UCSD-AML1 (cell line): ENCODE data around the gene MYL12B.
"Not testable (repeated sequence)": the region's sequence is repeated elsewhere in the genome, so short reads cannot be mapped to it uniquely, and the experiment has no call there.

ENCODE experiments used
- DNase-seq: peaks from one replicate; lab custom pipeline; 2025; ENCODE audit not compliant: unreplicated experiment; lab: John Stamatoyannopoulos, UW

The MYL12B gene

GRCh38 chr18:3261373-3262233 lies at the start of gene MYL12B:
MYL12B (plus strand) TSS chr18:3262133; CDS start chr18:3272899, 10,766 bp downstream.
- DNase-seq: peak; percentile 89

GRCh38 chr18:3212657-3213056 lies 49.3 kb upstream of the MYL12B start:
- no peak for DNase-seq

GRCh38 chr18:3213300-3214059 lies 48.5 kb upstream of the MYL12B start:
- no peak for DNase-seq

DNA sequence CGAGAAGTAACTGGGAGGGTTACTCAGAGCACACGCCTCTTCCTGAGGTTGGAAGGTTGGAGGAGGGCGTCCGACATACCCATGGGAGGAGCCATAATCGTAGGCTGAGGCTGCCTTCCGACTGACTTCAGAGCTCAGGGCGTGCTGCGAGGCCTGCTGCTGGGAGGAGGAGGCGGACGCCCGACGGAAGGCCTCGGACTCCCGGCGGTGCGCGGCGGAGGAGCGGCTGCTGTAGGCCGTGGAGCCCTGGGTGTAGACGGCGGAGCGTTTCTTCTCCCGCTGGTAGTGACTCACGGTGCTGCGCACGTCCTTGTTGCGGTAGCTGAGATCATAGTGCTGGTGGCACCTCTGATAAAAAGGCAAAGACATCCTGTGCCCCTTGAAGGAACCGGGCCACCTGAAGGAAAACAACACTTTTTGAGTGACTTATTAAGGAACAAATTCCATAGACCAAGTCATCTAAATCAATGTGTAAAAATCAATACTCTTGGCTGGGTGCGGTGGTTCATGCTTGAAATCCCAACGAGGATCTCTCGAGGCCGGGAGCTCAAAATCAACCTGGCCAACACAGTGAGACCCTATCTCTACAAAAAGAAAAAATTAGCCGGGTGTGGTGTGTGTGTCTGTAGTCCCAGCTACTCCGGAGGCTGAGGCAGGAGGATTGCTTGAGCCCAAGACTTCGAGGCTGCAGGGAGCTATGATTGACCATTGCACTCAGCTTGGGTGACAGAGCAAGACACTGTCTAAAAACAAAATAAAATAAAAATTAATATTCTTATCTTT lies 46.9 kb upstream of the MYL12B start:
- DNase-seq: no peak

GRCh38 chr18:3216987-3217386 lies 44.9 kb upstream of the MYL12B start:
- DNase-seq: no peak

GRCh38 chr18:3217948-3218647 lies 43.8 kb upstream of the MYL12B start:
- DNase-seq: no peak

DNA sequence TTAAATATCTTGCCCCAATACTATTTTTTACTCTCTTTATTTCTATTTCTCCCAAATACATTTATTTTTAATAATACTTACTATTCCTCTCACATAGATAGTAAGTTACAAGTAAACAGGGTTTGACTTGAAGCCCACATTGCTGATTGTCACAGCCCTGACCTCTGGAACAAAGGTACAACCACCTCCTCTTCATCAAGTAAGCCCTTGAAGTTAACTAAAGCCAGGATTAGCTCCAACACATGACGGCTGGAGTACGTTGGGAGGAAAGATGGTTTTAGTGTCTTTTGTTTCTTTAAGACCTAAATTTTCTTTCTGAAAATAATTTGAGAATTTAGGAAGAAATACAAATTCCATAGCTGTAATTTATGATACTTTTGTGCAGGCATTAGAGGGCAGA lies 43.1 kb upstream of the MYL12B start:
- DNase-seq: no peak

DNA sequence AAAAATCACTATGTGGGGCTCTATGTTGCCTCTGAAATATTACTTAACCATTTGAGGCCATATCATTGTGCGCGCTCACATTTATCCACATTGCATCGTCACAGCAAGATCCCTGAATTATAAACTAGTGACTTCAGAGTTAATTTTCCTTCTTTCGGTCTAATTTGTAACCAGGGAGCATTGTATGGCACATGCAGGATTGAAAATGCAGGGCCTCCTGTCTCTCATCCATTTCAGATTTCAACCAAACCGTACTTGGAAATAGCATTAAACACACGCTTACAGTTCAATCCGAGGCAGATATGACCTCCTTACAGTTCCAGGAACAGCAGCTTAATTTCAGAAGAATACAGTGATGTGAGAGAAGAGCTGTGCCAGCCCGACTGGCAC lies 42.7 kb upstream of the MYL12B start:
- no peak for DNase-seq

DNA sequence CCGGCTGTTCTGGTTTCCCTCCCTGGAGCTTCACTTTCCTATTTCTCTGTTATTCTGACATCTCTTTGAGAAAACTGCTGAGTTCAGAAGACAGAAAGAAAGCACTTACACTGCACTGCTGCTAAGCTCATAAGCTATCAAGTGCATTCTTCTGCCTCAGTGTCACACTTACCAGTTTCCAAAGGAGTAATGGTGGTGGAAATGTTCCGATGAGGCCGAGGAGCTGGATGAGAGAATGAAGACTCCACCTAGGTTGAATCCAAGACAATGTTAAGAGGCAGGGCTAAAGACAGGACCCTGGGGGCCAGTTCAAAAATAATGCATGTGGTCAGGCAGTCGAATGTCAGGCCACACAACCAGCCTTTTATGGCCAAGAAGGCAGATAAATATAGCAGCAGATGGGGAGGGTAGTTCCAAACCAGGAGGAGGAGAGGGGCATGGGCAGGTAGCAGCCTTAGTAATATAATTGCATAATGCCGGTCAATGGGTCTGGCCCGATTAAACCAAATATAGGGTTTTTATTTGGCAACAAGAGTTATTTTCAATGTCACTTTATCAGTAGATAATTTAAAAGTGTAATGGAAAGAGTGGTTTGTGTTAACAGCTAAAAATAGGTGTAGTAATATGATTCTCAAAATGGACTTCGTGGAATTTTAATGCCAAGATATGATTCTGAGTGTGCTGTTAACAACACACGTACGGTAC lies 42.1 kb upstream of the MYL12B start, which contains the start of gene MYOM1:
Gene MYOM1 (minus strand): TSS at position 338 of the 705 bp plus-strand sequence. CDS start 4,745 bp downstream, outside the sequence.
- DNase-seq: no peak

DNA sequence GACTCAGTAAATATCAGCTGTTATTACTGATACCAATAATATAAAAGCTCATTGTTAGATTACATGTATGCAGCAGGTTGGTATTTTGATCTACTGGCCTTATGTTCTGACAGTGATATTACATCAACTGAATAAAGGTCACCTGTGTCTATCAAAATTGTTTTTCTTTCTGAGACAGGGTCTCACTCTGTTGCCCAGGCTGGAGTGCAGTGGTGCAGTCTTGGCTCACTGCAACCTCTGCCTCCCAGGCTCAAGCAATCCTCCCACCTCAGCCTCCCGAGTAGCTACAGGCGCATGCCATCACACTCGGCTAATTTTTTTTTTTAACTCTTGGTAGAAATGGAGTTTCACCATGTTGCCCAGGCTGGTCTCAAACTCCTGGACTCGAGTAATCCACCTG lies 41.1 kb upstream of the MYL12B start:
- not testable (repeated sequence) for DNase-seq

DNA sequence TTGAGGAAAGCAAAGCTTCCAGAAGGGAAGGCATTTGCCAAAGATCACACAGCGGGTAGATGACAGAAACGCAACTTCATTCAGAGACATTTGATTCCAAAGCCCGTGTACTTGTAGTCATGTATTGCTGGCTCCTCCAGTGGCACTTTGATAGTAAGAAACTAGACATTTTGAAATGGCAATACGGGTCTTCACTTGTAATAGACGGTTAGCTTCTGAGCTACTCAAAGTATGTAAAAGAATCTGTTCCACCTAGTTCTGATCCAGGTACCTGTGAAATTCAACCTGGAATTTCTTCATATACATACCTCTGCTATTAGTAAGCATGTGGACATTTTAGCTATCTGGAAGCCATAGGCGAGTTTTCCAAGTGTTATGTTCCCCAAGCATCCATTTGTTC lies 40.4 kb upstream of the MYL12B start:
- DNase-seq: no peak

DNA sequence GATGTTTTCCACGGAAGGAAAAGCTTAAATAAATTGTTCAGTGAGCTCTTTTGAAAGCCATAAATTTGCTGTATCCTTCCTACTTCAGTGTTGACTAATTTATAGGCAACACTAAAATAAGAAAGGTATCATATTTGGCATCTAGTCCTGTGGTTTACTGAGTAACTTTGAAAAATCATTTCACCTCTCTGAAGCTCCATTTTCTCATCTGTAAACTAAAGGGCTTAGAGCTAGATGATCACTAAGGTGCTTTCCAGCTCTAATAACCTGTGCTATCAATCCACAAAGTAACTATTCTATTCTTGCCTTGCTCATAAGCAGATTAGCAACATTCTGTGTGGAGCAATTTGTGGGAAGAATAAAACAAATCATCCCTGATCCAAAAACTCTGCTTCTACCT lies 38.6 kb upstream of the MYL12B start:
- DNase-seq: no peak

- DNase-seq: no peak
These were observed 37.7 kb upstream of the MYL12B start for GRCh38 chr18:3224223-3224622.

DNA sequence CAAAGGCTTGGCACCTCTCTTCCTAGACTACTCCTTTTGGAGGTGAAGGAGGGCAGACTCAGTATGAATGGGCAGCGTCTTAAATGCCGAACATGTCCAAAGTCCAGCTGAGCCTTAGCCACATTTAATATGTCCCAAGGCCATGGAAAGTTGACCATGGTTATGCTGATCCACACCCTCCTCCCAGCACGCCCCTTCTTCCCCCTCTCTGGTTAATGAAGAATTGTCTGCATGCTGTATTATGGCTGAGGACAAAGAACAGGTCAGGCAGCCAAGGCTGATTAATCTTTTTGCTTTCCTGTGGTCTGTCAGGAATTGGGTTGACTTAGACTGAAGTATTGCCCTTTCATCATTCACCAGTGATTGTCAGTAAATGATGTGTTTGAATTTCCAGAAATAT lies 36.3 kb upstream of the MYL12B start:
- DNase-seq: no peak

DNA sequence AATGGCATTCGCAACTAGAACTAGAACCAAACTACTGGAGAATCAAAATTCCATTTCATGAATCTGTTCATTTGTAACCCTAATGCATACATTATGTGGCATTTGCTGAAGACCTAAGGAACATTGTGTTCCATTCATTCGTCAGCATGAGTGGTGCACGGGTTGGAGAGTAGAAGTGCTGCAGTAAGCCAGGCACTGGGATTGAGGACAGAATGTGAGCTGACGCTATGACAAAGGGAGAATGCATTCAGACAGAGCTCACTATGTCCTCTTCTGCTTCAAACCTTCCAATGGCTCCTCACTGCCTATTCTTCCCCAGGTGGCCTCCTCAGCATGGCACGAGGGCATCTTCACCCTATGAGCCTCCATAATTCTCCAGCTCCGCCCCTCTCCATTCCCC lies 35.9 kb upstream of the MYL12B start:
- DNase-seq: no peak

DNA sequence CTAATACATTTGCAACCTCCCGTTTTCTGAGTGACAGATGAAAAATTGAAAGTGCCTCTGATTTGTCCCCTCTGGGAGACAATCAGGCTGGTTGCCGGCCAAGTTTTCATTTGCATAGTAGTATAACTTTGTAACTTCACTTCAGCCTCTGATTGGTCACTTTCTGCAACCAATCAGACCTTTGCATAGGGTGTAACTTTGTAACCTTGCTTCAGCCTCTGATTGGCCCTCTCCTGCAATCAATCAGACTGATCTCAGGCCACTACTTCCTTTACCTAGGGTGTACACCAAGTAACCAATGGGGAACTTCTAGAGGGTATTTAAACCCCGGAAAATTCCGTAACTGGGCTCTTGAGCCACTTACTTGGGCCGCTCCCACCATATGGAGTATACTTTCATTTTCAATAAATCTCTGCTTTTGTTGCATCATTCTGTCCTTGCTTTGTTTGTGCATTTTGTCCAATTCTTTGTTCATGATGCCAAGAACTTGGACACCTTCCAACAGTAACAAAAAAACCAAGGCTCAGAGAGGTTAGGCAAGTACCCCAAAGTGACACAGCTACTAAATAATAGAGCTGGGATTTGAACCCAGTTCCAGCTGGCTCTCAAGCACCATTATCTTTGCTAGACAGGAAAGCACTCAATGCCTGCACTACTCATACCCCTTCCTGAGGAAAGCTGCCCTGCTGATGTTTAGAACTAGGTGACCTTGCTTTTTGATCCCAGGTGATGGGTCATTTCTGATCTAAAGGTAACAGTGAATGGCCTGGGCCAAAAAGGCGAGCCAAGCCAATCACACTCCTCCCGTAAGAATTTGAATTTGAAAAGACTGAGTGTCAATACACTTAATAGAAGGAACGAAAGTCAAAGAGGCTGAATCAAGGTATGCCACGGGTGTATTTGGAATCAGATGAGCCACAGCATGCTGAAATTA lies 31.3 kb upstream of the MYL12B start:
- no peak for DNase-seq

DNA sequence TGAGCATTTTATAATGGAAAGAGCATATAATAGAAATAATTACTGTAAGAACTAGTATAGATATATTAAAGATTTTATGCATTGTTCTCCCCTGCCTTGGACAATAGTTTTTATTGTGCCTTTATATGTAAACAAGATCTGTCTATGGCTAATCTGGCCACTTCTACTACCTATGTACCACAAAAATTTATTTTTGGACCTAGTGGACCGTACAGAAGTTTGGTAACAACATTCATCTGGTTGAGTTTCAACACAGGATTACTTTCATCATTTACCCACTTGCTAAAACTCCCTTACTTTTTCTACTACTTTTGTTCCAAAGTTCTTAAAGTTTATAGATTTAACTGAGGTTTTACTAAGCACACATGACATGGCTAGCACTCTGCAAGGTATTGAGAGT lies 28.9 kb upstream of the MYL12B start:
- no peak for DNase-seq

DNA sequence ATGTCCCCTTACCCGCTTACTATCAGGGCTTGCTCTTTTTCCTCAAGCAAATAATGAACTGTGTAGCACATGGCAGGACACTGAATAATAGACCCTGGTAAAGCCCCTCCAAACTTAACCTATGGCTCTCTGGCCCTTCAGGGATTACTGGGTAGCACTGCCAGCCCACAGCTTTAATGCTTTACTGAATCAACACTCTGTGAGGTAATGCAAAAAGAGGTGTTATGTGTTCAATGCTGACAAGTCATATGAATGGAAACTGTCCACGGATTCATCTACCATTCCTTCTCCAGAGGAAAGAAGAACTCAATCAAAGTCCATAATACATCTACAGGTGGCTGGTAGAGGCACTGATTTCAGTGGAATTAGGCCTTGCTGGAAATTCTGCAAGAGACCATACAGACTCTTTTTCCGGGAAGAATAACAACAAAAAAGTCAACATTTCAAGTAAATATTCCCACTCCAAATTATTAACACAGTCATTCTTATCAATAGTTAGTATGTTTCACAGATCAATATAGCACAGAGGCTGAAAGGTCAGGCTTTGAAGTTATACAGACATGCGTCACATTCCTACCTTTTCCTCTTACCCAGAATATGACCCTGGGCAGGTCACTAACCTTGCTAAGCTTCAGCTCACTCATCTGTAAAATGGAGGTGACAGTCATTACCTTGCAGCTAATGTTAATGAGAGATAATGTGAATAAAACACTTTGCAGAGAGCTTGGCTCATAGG lies 28.3 kb upstream of the MYL12B start:
- no peak for DNase-seq
